Body of pancreas (tissue), 4 donors: ENCODE data around the gene MAGI1.

Experiments
- CTCF ChIP-seq, 7 experiments: fragments of 450-650 bp in 4 of 7; fragments of 200-600 bp in 3 of 7; sonication (generic) in 3 of 7; IDR thresholded peaks; one replicate each; pipeline ENCODE4 v1.5.1; 2016 to 2019; ENCODE audit warnings: antibody characterized with exemption in 7 of 7
- POLR2A ChIP-seq, 3 donors: fragments of 450-650 bp; IDR thresholded peaks; one replicate each; pipeline ENCODE4 v1.6.1; 2016; ENCODE audit warnings: antibody characterized with exemption in 3 of 3, mild to moderate bottlenecking in 2 of 3

GRCh38 chr3:65938676-65939075 lies 100.0 kb downstream of the MAGI1 start:
- TF ChIP-seq CTCF (IDR thresholded peaks at IDR 0.05): no peak
- no peak for TF ChIP-seq POLR2A (IDR thresholded peaks at IDR 0.05)
